Eye (tissue), 1 donor: Measurements from ENCODE around the gene TNRC18.
"Not testable (repeated sequence)": the region's sequence is repeated elsewhere in the genome, so short reads cannot be mapped to it uniquely, and the experiment has no call there.

Experiments
- DNase-seq: peaks from one replicate; pipeline ENCODE4 v3.0.0-alpha.2; 2015

Gene TNRC18

DNA sequence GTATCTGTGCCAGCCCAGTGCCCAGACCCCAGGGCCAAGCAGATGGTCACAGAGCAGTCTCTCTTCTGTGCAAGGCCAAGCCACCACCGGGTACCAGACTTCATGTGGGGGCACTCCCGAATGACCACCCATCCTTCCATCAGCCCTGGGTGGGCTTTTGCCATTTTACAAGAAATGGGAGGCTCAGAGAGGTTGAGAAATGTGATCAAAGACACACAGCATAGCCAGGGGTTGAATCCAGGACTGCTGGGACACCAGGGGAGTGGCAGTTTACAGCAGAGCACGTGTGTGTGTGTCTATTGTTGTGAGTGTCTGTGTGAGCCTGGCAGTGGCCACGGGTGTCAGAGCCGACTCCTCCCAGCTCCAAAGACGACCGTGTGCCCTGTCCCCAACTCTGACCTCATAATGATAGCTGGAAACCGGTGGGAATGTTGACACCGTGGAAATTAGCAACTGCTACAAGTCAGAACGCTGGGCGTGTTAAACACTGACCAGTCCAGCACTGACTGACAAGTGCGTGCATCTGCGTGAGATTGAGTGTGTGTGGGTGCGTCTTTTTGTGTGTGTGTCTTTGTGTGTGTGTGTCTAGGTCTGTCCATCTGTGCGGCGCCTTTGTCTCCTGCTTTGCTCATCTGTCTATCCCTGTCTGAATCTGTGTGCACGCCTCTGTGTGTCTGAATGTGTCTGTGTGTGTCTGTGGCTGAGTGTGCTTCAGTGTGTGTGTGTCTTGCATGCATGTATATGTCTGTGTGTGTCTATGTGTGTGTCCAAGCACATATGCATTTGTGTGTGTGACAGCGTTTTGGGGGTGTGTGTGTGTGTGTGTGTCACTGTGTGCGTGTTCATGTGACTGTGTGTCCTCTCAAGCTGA lies 158.1 kb downstream of the TNRC18 start:
- no peak for DNase-seq

DNA sequence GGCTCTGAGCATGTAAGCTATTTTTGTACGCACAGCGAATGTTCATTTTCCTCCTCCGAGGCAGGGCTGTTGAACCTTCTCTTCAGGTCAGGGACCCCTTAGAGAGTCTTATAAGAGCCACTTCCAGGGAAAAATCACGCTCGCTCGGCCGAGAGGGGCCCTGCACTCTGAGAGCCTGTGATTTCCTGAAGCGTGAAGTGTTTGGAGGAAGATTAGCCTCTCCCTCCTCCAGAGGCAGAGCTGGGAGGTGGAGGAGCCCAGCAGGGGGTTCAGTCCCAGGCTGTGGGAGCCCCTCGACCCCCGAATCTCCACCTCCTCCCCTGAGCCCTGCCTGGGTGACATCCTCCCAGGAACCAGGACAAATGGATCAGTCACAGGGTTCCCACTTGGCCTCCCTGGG lies 160.6 kb downstream of the TNRC18 start:
- DNase-seq, result peak; percentile 78

DNA sequence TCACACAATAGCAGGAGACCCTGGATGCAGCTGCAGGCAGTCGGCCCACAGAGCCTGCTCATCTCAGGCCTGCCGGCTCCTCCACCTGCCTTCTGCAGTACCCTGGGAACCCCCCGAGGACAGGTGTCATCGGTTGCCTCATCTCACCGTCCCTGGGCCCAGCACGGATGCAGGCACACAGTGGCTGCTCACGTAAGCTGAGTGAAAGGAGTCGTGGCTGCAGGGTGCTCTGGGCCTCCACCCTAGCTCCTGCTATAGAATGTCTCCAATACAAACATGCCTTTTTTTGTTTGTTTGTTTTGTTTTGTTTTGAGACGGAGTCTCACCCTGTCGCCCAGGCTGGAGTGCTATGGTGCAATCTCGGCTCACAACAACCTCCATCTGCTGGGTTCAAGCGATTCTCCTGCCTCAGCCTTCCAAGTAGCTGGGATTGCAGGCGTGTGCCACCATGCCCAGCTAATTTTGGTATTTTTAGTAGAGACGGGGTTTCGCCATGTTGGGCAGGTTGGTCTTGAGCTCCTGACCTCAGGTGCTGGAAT lies 163.0 kb downstream of the TNRC18 start:
- not testable (repeated sequence) for DNase-seq
